Measurements from ENCODE around the gene SORCS2. TPM values are rescaled to one million over a fixed set of nuclear protein-coding genes. Genes with fewer than 3 reads are reported as not detected.

The SORCS2 gene
- total and polyA plus RNA-seq, 2 of the 13 experiments (the other 11 are each of a cell fraction or from before 2014, with no cell fraction given): 0.82 to 1.0 TPM

DNA sequence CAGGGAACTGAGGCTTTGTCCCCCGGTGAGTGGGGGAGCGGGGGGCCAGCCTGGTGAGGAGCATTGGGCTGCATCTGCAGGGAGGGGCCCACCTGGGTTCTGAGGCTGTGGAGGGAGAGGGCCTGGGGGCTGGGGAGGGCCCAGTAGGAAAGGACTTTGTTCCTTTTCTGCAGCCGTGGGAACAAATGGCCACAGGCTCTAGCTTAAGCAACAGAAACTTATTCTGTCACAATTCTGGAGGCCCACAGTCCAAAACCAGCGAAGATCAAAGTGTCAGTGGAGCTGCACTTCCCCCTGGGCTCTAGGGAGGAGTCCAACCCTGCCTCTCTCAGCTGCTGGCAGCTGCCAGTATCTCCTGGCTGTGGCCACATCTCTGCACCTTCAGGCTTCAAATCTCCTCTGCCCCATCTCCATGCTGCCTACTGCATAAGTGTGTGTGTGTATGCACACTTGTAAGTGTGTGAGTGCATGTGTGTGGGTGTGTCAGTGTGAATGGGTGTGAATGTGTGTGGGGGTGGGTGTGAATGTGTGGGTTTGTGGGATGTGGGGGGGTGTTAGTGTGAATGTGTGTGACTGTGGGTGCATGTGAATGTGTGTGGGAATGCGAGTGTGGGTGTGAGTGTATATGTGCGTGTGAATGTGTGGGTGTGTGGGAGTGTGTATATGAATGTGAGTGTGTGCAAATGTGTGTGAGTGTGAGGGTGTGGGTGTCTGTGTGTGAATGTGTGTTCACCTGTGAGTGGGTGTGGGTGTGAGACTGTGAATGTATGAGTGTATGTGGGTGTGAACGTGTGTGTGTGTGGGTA, 446.8 kb downstream of the SORCS2 start (continued):
- TF ChIP-seq, protein P1, sequence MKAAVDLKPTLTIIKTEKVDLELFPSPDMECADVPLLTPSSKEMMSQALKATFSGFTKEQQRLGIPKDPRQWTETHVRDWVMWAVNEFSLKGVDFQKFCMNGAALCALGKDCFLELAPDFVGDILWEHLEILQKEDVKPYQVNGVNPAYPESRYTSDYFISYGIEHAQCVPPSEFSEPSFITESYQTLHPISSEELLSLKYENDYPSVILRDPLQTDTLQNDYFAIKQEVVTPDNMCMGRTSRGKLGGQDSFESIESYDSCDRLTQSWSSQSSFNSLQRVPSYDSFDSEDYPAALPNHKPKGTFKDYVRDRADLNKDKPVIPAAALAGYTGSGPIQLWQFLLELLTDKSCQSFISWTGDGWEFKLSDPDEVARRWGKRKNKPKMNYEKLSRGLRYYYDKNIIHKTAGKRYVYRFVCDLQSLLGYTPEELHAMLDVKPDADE (CRISPR knock-in tag; IDR thresholded peaks at IDR 0.05): no peak
- TF ChIP-seq MXI1 (IDR thresholded peaks at IDR 0.05; ENCODE audit: borderline replicate concordance, low read depth, low read length) (0 out of 3 replicates have a peak, but pooled peaks have one; percentile 6), TAF1 (CRISPR knock-in tag; IDR thresholded peaks at IDR 0.05) (no peak), ZNF329 (CRISPR knock-in tag; IDR thresholded peaks at IDR 0.05; ENCODE audit: low read depth) (no peak), KDM4B (CRISPR knock-in tag; IDR thresholded peaks at IDR 0.05) (no peak), YEATS4 (CRISPR knock-in tag; IDR thresholded peaks at IDR 0.05; ENCODE audit: borderline replicate concordance) (no peak), CREB1 (IDR thresholded peaks at IDR 0.05) (no peak), CREB1 (CRISPR knock-in tag; IDR thresholded peaks at IDR 0.05) (no peak; the same call in 1 of the 2 replicates), DNMT1 (CRISPR knock-in tag; IDR thresholded peaks at IDR 0.05) (no peak), KAT2B (IDR thresholded peaks at IDR 0.05; ENCODE audit: borderline replicate concordance, low read depth, low read length) (no peak), ZBTB38 (CRISPR knock-in tag; IDR thresholded peaks at IDR 0.05) (no peak), ZNF790 (CRISPR knock-in tag; IDR thresholded peaks at IDR 0.05; ENCODE audit: borderline replicate concordance) (no peak), PHF20 (CRISPR knock-in tag; IDR thresholded peaks at IDR 0.05) (no peak), RARA (CRISPR knock-in tag; IDR thresholded peaks at IDR 0.05) (peak; percentile 43; the same call in 1 of the 2 replicates), ZNF263 (CRISPR knock-in tag; IDR thresholded peaks at IDR 0.05) (peak; percentile 92), GLI4 (CRISPR knock-in tag; IDR thresholded peaks at IDR 0.05; ENCODE audit: borderline replicate concordance) (no peak), BHLHE40 (IDR thresholded peaks at IDR 0.05; ENCODE audit: low read length) (no peak), RBM39 (IDR thresholded peaks at IDR 0.05; ENCODE audit: low read depth, low read length, poor library complexity, severe bottlenecking) (no peak)
- TF ChIP-seq, protein P2, sequence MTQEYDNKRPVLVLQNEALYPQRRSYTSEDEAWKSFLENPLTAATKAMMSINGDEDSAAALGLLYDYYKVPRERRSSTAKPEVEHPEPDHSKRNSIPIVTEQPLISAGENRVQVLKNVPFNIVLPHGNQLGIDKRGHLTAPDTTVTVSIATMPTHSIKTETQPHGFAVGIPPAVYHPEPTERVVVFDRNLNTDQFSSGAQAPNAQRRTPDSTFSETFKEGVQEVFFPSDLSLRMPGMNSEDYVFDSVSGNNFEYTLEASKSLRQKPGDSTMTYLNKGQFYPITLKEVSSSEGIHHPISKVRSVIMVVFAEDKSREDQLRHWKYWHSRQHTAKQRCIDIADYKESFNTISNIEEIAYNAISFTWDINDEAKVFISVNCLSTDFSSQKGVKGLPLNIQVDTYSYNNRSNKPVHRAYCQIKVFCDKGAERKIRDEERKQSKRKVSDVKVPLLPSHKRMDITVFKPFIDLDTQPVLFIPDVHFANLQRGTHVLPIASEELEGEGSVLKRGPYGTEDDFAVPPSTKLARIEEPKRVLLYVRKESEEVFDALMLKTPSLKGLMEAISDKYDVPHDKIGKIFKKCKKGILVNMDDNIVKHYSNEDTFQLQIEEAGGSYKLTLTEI (CRISPR knock-in tag; conservative IDR thresholded peaks at IDR 0.05): no peak
- TF ChIP-seq, protein P3, sequence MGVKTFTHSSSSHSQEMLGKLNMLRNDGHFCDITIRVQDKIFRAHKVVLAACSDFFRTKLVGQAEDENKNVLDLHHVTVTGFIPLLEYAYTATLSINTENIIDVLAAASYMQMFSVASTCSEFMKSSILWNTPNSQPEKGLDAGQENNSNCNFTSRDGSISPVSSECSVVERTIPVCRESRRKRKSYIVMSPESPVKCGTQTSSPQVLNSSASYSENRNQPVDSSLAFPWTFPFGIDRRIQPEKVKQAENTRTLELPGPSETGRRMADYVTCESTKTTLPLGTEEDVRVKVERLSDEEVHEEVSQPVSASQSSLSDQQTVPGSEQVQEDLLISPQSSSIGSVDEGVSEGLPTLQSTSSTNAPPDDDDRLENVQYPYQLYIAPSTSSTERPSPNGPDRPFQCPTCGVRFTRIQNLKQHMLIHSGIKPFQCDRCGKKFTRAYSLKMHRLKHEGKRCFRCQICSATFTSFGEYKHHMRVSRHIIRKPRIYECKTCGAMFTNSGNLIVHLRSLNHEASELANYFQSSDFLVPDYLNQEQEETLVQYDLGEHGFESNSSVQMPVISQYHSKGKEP (CRISPR knock-in tag; IDR thresholded peaks at IDR 0.05): no peak
- TF ChIP-seq, protein P4, sequence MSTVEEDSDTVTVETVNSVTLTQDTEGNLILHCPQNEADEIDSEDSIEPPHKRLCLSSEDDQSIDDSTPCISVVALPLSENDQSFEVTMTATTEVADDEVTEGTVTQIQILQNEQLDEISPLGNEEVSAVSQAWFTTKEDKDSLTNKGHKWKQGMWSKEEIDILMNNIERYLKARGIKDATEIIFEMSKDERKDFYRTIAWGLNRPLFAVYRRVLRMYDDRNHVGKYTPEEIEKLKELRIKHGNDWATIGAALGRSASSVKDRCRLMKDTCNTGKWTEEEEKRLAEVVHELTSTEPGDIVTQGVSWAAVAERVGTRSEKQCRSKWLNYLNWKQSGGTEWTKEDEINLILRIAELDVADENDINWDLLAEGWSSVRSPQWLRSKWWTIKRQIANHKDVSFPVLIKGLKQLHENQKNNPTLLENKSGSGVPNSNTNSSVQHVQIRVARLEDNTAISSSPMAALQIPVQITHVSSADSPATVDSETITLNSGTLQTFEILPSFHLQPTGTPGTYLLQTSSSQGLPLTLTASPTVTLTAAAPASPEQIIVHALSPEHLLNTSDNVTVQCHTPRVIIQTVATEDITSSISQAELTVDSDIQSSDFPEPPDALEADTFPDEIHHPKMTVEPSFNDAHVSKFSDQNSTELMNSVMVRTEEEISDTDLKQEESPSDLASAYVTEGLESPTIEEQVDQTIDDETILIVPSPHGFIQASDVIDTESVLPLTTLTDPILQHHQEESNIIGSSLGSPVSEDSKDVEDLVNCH (CRISPR knock-in tag; IDR thresholded peaks at IDR 0.05): no peak
- TF ChIP-seq, protein P5, sequence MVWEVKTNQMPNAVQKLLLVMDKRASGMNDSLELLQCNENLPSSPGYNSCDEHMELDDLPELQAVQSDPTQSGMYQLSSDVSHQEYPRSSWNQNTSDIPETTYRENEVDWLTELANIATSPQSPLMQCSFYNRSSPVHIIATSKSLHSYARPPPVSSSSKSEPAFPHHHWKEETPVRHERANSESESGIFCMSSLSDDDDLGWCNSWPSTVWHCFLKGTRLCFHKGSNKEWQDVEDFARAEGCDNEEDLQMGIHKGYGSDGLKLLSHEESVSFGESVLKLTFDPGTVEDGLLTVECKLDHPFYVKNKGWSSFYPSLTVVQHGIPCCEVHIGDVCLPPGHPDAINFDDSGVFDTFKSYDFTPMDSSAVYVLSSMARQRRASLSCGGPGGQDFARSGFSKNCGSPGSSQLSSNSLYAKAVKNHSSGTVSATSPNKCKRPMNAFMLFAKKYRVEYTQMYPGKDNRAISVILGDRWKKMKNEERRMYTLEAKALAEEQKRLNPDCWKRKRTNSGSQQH (CRISPR knock-in tag; IDR thresholded peaks at IDR 0.05; ENCODE audit: low read depth): no peak
